Activated T-cell treated with anti-CD3 and anti-CD28 coated beads for 24 hours (primary cell): ENCODE measurements around the gene SLC6A7.
A peak's percentile ranks its signal among the peaks of the same experiment; 100 is the strongest.

Experiments used
- DNase-seq: peaks from one replicate; pipeline ENCODE4 v3.0.0-alpha.2; 2020; ENCODE audit warnings: low read depth

The SLC6A7 gene

DNA sequence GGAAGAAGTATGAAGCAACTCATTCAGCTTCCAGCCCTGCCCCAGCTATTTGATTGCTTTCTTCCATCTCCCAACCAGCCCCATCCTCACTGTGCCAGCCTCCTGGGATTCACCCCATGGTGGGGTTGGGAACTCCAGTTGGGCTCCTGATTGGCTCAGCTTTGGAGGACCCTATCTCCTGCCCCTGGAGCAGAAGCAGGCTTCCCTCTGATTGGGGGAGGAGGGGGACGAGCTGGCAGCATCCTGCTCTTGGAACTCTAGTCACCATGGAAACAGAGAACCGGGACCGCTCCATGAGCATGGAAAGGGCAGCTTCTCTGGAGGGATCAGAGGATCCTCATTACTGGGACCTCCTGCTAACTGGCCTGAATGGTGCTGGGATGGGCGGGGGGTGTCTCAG lies 2.6 kb downstream of the SLC6A7 start:
- DNase-seq: no peak

- no peak for DNase-seq
Measured at GRCh38 chr5:150195736-150196485, 6.0 kb downstream of the SLC6A7 start.

GRCh38 chr5:150196514-150196913 lies 6.7 kb downstream of the SLC6A7 start:
- no peak for DNase-seq

DNA sequence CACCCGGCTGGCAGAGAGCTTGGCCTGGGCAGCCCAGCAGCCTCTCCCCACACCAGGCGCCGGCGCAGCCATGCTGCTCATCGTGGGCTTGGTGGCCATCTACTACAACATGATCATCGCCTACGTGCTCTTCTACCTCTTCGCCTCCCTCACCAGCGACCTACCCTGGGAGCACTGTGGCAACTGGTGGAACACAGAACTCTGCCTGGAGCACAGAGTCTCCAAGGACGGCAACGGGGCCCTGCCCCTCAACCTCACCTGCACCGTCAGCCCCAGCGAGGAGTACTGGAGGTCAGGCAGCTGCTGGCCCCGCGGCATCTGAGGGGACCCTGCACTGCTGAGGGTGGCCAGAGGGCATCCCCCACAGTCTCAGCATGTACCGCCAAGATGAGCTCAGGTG lies 7.1 kb downstream of the SLC6A7 start:
- no peak for DNase-seq

DNA sequence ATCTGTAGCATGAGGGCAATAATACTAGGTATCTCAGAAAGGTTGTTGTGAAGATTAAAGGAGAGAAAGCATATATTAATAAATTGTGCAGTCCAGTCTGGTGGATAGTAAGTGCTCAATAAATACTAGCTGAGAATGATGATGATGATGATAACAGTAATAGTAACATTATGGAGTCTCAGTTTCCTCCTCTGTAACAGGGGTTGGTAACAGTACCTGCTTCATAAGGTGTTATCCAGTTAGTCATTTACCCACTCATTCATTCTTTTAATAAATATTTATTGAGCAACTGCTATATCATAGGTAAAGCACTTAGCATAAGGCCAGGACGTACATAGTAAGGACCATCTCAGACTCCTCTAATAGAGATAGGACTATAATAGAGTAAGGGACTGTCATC lies 7.6 kb downstream of the SLC6A7 start:
- no peak for DNase-seq

DNA sequence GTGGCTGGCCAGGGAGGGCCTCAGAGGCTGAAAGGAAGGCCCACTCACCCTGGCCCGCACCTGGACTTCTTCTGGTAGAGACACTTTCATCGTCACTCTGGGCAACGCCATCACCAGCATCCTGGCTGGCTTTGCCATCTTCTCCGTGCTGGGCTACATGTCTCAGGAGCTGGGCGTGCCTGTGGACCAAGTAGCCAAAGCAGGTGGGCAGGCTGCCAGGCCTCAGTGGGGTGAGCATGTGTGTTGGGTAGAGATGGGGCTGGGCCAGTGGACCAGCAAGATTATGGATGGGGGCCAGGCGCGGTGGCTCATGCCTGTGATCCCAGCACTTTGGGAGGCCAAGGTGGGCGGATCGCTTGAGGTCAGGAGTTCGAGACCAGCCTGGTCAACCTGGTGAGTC lies 12.6 kb downstream of the SLC6A7 start:
- DNase-seq: no peak

GRCh38 chr5:150203832-150204589 lies 14.1 kb downstream of the SLC6A7 start:
- no peak for DNase-seq

DNA sequence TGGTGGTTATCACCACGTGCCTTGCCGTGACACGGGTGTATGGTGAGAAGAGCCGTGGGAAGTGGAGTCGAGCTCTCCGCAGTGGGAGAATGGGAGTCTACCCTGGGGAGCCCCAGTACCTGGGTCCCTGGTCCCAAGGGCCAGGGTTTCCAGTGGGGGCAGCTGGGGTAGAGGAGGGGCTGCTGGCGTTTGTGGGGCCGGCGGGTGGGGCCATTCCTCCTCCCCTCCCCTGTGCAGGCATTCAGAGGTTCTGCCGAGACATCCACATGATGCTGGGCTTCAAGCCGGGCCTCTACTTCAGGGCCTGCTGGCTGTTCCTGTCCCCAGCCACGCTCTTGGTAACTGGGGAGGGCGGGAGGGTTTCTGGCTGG lies 14.7 kb downstream of the SLC6A7 start:
- DNase-seq: no peak

DNA sequence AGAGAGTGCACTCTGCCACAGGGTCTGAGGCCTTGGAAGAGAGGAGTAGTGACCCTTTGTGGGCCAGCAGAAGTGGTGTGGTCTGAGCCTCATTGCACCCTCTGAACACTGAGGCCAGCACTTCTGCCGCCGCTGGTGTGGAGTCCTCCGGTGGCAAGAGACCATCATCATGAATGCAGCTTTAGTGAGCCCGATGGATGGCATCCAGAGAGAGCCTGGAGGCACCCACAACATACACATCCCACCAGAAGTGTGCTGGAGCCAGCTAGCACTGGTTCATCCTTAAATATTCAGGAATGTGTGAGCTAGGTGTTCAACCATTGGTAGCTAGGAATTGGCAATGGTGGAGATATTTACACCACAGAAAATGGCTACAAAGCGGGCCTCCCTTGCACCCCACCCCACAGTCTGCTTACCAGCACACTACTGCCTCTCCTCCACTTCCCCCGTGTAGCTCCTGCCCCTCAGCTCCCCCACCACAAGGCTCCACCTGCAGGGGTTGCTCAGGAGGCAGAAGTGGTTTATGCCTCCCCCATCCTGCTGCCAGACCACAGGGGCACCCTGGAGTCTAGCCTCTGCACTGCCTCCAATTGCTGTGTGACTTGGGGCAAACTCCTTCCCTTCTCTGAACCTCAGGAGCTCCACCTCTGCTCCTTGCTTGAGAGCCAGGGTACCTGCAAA lies 16.4 kb downstream of the SLC6A7 start:
- DNase-seq: no peak

DNA sequence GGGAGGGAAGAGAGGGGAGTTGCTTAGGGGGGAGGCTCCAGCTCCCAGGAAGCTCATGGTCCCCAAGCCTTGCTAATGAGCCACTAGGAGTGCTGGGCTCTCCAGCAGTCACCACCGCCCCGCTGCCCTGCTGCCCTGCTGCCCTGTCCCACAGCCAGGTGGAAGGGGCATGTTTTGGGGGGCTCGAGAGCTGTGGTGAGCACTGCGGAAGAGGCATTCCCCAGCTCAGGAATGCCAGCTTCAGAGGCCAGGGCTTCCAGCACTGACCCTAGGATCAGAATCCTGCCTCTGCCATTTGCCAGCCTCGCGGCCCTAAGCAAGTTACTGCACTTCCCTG lies 16.9 kb downstream of the SLC6A7 start:
- no peak for DNase-seq

- DNase-seq: no peak
Measured at GRCh38 chr5:150208187-150209098, 18.6 kb downstream of the SLC6A7 start.

GRCh38 chr5:150209099-150209635 lies 19.3 kb downstream of the SLC6A7 start:
- DNase-seq: no peak

DNA sequence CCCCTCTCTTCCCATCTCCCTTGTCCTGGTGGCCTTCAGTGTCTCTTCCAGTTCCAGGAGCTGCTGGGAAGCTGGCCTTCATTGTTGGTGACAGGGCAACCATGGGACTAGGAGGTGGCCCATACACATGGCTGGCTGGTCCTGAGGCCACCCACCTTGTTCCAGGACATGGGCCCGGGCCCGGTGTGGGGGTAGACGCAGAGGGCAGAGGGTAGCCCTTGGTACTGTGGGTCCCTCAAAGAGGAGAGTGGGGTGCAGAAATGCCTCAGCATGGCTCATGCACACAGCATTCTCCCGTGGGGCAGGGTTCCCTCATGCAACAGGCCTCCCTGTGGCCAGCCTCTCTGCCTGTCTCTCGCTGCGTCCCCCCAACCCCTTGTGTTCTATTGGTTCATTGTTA lies 20.8 kb downstream of the SLC6A7 start:
- no peak for DNase-seq

GRCh38 chr5:150211156-150212030 lies 21.5 kb downstream of the SLC6A7 start:
- no peak for DNase-seq

- no peak for DNase-seq
Measured at GRCh38 chr5:150213530-150213929, 23.7 kb downstream of the SLC6A7 start.

GRCh38 chr5:150214289-150214688 lies 24.4 kb downstream of the SLC6A7 start:
- DNase-seq: no peak

DNA sequence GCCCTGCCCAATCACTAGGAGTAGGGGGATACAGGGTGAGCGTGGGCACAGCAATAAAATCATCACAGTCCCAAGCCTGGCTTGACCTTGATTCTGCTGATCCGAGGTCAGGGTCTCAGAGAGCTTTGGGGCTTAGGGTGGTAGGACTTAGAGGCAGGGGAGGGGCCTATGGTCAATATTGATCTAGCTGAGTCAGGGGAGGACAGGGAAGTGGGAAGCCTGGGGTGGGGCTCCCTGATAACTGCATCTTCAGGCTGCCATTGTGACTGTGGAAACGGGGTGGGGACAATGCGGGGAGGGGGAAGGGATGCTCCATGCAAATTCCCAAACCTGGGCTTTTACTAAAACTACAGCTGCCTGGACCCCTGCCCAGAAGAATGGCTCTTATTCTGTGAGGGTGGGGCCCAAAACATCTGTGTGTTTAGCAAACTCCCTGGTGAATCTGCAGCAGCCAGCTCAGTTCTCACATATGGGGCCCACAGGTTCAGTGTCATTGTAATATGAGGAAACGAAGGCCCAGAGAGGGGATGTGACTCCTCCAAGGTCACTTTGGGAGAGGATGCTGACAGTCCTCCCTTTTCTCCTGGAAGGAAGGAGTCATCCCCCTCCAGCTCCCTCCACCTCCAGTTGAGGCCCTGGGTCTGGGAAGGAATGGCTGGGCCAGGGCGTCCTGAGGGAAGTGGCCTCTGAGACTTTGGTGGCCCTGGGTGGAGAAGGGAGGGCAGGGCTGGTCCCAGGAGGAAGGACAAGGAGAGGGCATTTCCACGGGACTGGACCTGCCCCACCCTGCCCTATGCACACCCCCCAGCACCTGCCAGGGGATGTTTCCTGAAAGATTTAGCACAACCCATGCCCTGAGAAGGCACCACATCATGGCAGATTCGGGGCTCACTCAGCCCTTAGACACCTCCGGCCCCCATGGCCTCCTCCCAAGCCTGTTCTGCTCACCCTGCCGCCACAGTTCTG lies 26.4 kb downstream of the SLC6A7 start:
- no peak for DNase-seq

GRCh38 chr5:150217038-150217437 lies 27.2 kb downstream of the SLC6A7 start:
- no peak for DNase-seq

- peak; percentile 71 for DNase-seq
Measured at GRCh38 chr5:150217873-150218692, 28.2 kb downstream of the SLC6A7 start.
